ENCODE results near the gene FAM228B. TPM values are rescaled to one million over a fixed set of nuclear protein-coding genes. Genes with fewer than 3 reads are reported as not detected.
"Not testable (repeated sequence)": the region's sequence is repeated elsewhere in the genome, so short reads cannot be mapped to it uniquely, and the experiment has no call there.

The FAM228B gene
- total and polyA plus RNA-seq, 9 of the 15 experiments (the other 6 are each of a cell fraction or from before 2014, with no cell fraction given), result 1.1 to 3.7 (median 2.6) TPM

DNA sequence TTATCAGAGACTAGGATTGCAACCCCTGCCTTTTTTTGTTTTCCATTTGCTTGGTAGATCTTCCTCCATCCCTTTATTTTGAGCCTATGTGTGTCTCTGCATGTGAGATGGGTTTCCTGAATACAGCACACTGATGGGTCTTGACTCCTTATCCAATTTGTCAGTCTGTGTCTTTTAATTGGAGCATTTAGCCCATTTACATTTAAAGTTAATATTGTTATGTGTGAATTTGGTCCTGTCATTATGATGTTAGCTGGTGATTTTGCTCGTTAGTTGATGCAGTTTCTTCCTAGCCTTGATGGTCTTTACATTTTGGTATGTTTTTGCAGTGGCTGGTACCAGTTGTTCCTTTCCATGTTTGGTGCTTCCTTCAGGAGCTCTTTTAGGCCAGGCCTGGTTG is 73.9 kb downstream of the FAM228B start:
- intact Hi-C loops (cut with micrococcal nuclease); H3K9ac ChIP-seq (ENCODE audit: insufficient read depth in 1 of 2, low read depth in 2 of 2, low read length in 2 of 2); H3K27ac ChIP-seq (ENCODE audit: extremely low read depth, low read depth, low read length); H3K4me2 ChIP-seq (ENCODE audit: insufficient read depth, low read length); H3K9me1 ChIP-seq (ENCODE audit: control insufficient read depth, insufficient read depth, low read length); ATAC-seq; H3K4me1 ChIP-seq (replicated peaks in 1 of 2; ENCODE audit: control insufficient read depth in 2 of 2, insufficient read depth in 2 of 2, low read length in 2 of 2); POLR2A ChIA-PET; DNase-seq (ENCODE audit: extremely low read depth in 1 of 4, low spot score in 3 of 4); CTCF ChIA-PET (ENCODE audit: low intra/inter-chr PET ratio); H3K79me2 ChIP-seq (ENCODE audit: control insufficient read depth, insufficient read depth, low read length); BruUV-seq (replicated peaks); H2AFZ ChIP-seq (ENCODE audit: low read depth, low read length); H3K4me3 ChIP-seq; H3K36me3 ChIP-seq (ENCODE audit: control insufficient read depth, insufficient read depth, low read length); H4K20me1 ChIP-seq (replicated peaks; ENCODE audit: control insufficient read depth, insufficient read depth, low read length); in situ Hi-C loops (cut with MboI); H3K9me3 ChIP-seq (replicated peaks; ENCODE audit: control insufficient read depth, insufficient read depth, low read depth, low read length); FAIRE-seq: not testable (repeated sequence)
- H3K27me3 ChIP-seq (ENCODE audit: control insufficient read depth in 2 of 2, insufficient read depth in 2 of 2, low read length in 2 of 2), result peaks cover 16 to 29% of the 10 kb centered on the region in 2 experiments; a peak in 4 of 5 replicates
- no CpG with 5 or more reads among the region's 1 CpG for WGBS (ENCODE audit: insufficient coverage, low coverage, missing lambda C conversion rate)
- TF ChIP-seq ZNF507 (tag; conservative IDR thresholded peaks at IDR 0.05), result peak; percentile 90

- DNase-seq (ENCODE audit: extremely low read depth in 1 of 4, low spot score in 3 of 4), result no peak
- Histone ChIP-seq H3K27ac (ENCODE audit: extremely low read depth, low read depth, low read length) (no peak overlapping the region), H3K9me1 (ENCODE audit: control insufficient read depth, insufficient read depth, low read length) (no peaks in the 10 kb centered on the region), H3K79me2 (ENCODE audit: control insufficient read depth, insufficient read depth, low read length) (no peaks in the 10 kb centered on the region), H3K4me1 (replicated peaks in 1 of 2; ENCODE audit: control insufficient read depth in 2 of 2, insufficient read depth in 2 of 2, low read length in 2 of 2) (no peaks in the 10 kb centered on the region), H4K20me1 (replicated peaks; ENCODE audit: control insufficient read depth, insufficient read depth, low read length) (no peaks in the 10 kb centered on the region), H3K9ac (ENCODE audit: insufficient read depth in 1 of 2, low read depth in 2 of 2, low read length in 2 of 2) (peak overlapping the region in 1 of 2 experiments; percentile 45; a peak in 2 of 4 replicates), H3K27me3 (ENCODE audit: control insufficient read depth in 2 of 2, insufficient read depth in 2 of 2, low read length in 2 of 2) (peaks cover 16 to 29% of the 10 kb centered on the region in 2 experiments; a peak in 4 of 5 replicates), H3K4me3 (no peak overlapping the region), H3K9me3 (replicated peaks; ENCODE audit: control insufficient read depth, insufficient read depth, low read depth, low read length) (no peaks in the 10 kb centered on the region), H2AFZ (ENCODE audit: low read depth, low read length) (no peak overlapping the region), H3K36me3 (ENCODE audit: control insufficient read depth, insufficient read depth, low read length) (no peaks in the 10 kb centered on the region), H3K4me2 (ENCODE audit: insufficient read depth, low read length) (no peak overlapping the region)
- ATAC-seq, result no peak
- WGBS (ENCODE audit: insufficient coverage, low coverage, missing lambda C conversion rate), result 3% methylated on average over 12 of the region's 12 CpGs
- intact Hi-C loops (cut with micrococcal nuclease), result no loop called here
- BruUV-seq (replicated peaks), result no TSS peak
- FAIRE-seq, result no peak
- in situ Hi-C loops (cut with MboI), result no loop called here
- POLR2A ChIA-PET, result interaction anchor here (1.1 kb wide), 1 partner anchor 9 kb away, joined by 4 read pairs; no protein-coding TSS in a partner anchor
- CTCF ChIA-PET (ENCODE audit: low intra/inter-chr PET ratio), result no interaction called here
- no peak for TF ChIP-seq CEBPB (tag; IDR thresholded peaks at IDR 0.05)
- no peak for TF ChIP-seq ZNF77 (CRISPR knock-in tag; IDR thresholded peaks at IDR 0.05)
- no peak for TF ChIP-seq MEIS2 (IDR thresholded peaks at IDR 0.05; ENCODE audit: partially characterized antibody)
- TF ChIP-seq PML (IDR thresholded peaks at IDR 0.05; ENCODE audit: low read length), result no peak
- no peak for TF ChIP-seq FOXJ2 (tag; IDR thresholded peaks at IDR 0.05)
- no peak for TF ChIP-seq USF1 (CRISPR knock-in tag; IDR thresholded peaks at IDR 0.05)
- TF ChIP-seq DIDO1 (tag; IDR thresholded peaks at IDR 0.05; ENCODE audit: low read depth), result no peak
- no peak for TF ChIP-seq ZBTB17 (CRISPR knock-in tag; IDR thresholded peaks at IDR 0.05)
- TF ChIP-seq, protein P1, sequence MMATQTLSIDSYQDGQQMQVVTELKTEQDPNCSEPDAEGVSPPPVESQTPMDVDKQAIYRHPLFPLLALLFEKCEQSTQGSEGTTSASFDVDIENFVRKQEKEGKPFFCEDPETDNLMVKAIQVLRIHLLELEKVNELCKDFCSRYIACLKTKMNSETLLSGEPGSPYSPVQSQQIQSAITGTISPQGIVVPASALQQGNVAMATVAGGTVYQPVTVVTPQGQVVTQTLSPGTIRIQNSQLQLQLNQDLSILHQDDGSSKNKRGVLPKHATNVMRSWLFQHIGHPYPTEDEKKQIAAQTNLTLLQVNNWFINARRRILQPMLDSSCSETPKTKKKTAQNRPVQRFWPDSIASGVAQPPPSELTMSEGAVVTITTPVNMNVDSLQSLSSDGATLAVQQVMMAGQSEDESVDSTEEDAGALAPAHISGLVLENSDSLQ (IDR thresholded peaks at IDR 0.05), result no peak
- no peak for TF ChIP-seq MTA2 (IDR thresholded peaks at IDR 0.05; ENCODE audit: low read depth)
- TF ChIP-seq JUN (IDR thresholded peaks at IDR 0.05; ENCODE audit: borderline replicate concordance, low read depth, low read length), result no peak
- no peak for TF ChIP-seq JUN (CRISPR knock-in tag; IDR thresholded peaks at IDR 0.05; ENCODE audit: borderline replicate concordance)
- TF ChIP-seq ZNF224 (CRISPR knock-in tag; IDR thresholded peaks at IDR 0.05), result no peak
Observed at GRCh38 chr2:24199968-24200590, 76.8 kb downstream of the FAM228B start.
